T47D (cell line): ENCODE measurements around the gene CCDC110.

Source experiments
- DNase-seq, 2 experiments: peaks; one replicate each; pipeline versions ENCODE4 v3.0.0 to v3.0.0-alpha.2; 2011 to 2012; ENCODE audit warnings: low read depth in 1 of 2, low spot score in 1 of 2
- JUND ChIP-seq: IDR thresholded peaks from 2 replicates; pipeline ENCODE4 v1.6.1; 2012; ENCODE audit warnings: low read depth
- in situ Hi-C: cut with HindIII; loops from 2 replicates; pipeline ENCODE4 v1.10.0; 2016; ENCODE audit warnings: low sequenced_read_pairs, low pct_unique_long_range_greater_than_20kb

The CCDC110 gene

GRCh38 chr4:185426960-185427688 is 44.4 kb downstream of the CCDC110 start:
- TF ChIP-seq JUND, result no peak
- DNase-seq, result no peak
- in situ Hi-C loops, result no loop called here

DNA sequence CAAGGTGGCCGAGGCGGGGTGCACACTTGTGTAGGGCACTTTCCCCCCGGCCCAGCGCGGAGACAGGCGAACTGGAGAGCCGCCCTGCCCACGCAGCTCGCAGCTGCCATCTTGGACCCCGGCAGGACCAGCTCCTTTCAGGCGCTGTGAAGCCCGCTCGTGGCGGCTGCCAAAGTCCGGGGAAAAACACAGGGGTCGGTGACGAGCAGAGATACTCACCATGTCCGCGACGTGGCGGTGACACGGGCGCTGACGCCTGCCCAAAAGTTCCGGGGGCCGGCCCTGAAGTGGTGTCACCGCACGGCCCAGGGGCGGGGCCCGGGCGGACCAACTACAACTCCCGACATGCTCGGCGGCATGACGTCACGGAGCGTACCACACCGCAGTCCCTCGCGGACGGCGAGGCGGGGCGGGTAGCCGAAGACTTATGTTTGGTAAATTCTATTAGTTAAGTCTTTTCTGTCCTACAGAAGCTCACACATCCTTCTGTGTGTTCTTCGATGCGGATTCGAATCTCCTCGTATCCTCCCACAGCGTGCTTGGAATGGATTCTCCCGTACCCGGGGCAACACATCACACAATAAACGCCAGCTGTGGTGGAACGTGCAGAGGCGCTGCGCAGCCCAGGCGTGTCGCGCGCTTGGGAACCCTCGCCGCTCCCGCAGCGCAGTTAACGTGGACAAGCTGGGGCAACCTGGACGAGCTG is 45.7 kb downstream of the CCDC110 start, which contains the start of gene UFSP2:
TSS of gene UFSP2 (minus strand) at position 318 of the 706 bp plus-strand sequence. CDS start at position 222, 96 bp downstream.
- in situ Hi-C loops, result no loop called here
- TF ChIP-seq JUND, result no peak
- DNase-seq, result peak; percentile 57 to 90

DNA sequence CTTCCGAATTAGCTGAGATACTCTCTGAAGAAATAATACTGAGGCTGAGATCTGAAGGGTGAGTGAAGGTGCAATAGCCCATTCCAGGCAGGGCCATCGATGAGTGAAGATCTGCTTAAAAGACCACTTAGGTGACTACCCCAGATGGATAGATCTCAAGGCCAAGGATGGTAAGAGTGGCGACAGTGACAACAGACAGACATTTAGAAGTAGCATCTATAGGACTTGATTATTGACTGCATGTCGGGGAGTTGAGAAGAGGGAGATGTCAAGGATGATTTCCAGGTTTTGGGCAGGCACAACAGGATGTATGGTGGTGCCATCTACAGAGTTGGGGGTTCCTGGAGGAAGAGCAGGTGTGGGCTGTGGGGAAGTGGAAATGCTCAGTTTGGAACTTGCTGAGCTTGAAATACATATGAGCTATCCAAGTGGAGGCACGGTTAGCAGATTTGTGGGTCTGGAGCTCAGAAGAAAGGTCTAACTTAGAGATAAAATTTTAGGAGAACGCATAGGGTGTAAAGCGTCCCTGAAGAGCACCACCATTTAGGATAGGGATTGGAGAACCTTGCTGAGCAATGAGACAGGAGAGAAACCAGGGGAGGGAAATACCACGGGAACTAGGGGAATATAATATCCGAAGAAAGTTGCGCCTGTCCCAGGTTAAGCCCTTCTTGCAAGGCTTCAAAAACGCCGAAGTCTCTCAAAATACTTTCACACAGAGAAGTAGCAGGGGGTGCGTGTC is 46.5 kb downstream of the CCDC110 start:
- peak; percentile 24 to 50 for DNase-seq
- no peak for TF ChIP-seq JUND
- in situ Hi-C loops, result no loop called here

DNA sequence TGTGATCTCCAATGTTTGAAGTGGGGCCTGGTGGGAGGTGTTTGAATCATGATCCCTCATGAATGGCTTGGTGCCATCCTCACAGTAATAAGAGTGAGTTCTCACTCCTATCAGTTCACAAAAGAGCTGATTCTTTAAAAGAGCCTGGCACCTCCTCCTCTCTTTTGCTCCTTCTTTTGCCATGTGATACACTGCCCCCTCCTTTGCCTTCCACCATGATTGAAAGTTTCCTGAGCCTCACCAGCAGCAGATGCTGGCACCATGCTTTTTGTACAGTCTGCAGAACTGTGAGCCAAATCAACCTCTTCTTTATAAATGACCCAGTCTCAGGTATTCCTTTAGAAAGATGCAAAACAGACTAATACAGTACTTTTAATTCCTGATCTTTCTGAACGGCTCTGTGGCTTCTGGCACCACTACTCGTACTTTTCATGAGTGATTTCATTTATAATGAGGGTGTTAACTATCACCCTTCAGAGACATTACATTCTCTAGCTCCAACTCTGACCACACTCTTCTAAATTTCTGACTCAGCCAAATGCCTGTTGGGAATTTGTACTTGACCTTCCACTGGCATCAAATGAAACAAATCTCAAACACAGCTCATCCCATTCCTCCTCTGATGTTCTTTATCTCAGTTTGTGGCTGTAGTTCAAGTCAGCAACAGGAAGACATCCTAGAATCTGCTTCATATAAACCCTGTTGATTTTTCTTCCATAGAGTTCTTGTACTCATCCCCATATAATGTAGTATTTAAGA is 50.0 kb downstream of the CCDC110 start:
- DNase-seq, result no peak
- in situ Hi-C loops, result no loop called here
- TF ChIP-seq JUND, result no peak

- in situ Hi-C loops, result no loop called here
- no peak for TF ChIP-seq JUND
- DNase-seq, result no peak
Measured at GRCh38 chr4:185416955-185417354, 54.6 kb downstream of the CCDC110 start.

GRCh38 chr4:185412412-185412811 is 59.1 kb downstream of the CCDC110 start:
- no peak for TF ChIP-seq JUND
- in situ Hi-C loops, result no loop called here
- no peak for DNase-seq

DNA sequence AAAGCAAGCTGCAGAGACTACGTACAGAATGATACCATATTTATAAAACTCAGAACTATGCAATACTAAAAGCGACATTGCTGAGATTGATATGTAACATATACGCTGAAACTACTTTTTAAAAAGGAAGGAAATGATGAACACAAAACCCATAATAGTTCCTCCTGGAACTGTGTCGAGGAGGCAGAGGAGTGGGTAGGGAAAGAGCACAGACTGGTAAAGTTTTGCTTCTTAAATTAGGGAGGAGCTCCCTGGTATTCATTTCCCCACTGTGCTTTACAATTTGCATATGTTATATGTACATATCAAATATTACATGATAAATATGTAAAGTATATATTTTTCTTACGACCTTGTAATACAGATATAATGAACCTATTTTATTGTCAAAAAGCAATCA is 59.7 kb downstream of the CCDC110 start:
- in situ Hi-C loops, result no loop called here
- no peak for TF ChIP-seq JUND
- no peak for DNase-seq

DNA sequence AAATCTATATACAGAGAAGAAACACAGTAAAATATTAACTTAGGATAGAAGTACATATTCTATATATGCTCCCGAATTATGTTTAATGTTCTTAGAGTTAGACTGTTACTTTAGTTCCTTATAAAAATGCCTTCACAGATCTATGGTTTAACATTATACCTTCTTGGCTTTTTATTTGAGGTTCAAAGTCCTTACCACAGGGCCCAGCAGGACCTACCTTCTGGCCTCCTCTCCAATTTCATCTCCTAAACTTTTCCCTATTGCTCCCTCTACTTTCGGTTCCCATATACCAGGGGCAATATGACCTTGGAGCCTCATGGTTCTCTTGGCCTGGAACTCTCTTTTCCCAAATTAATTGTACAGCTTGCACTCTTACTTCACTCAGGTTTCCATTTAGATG is 63.1 kb downstream of the CCDC110 start:
- in situ Hi-C loops, result no loop called here
- no peak for DNase-seq
- no peak for TF ChIP-seq JUND

GRCh38 chr4:185405296-185405999 is 66.1 kb downstream of the CCDC110 start:
- in situ Hi-C loops, result no loop called here
- no peak for TF ChIP-seq JUND
- DNase-seq, result no peak

GRCh38 chr4:185404031-185404430 is 67.5 kb downstream of the CCDC110 start:
- in situ Hi-C loops, result no loop called here
- no peak for DNase-seq
- no peak for TF ChIP-seq JUND

- DNase-seq, result no peak
- no peak for TF ChIP-seq JUND
- in situ Hi-C loops, result no loop called here
Measured at GRCh38 chr4:185399466-185399865, 72.1 kb downstream of the CCDC110 start.

GRCh38 chr4:185398618-185399017 is 72.9 kb downstream of the CCDC110 start:
- no peak for DNase-seq
- no peak for TF ChIP-seq JUND
- in situ Hi-C loops, result no loop called here
